Activated CD8-positive, alpha-beta memory T cell treated with anti-CD3 and anti-CD28 coated beads, Interleukin-2, amount 50 U/mL, for 4 hours (primary cell): ENCODE data around the gene AWAT1.
"Not testable (repeated sequence)": the region's sequence is repeated elsewhere in the genome, so short reads cannot be mapped to it uniquely, and the experiment has no call there.

Source experiments
- DNase-seq: peaks from one replicate; pipeline ENCODE4 v3.0.0-alpha.2; 2020

AWAT1 gene

DNA sequence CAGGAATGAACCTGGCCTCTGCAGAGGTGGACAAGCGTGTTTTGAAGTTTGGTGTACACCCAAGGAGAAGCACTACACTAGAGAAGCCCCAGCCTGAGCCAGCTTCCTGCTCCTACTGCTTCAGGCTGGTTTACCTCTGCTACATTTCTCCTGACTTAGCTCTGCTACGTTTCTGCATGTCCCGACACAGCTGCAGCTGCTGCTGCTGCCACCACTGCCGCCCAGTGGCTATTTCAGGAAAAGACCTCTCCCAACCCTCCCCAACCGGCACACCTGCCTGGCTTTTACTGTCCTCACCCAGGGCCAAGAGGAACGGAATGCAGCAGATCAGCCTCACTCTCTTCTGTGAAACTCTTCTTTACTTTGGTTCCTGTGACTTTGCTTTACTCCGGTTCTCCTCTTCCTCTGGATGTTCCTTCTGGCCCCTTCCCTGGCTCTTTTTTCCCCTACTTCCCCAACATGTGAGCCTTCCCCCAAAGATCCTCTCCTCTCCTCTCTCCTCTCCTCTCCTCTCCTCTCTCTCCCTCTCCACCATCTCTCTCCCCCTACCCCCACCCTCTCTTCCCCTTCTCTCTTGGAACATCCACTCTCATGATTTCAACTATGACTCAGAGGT, 28.6 kb downstream of the AWAT1 start:
- DNase-seq = peak; percentile 21

DNA sequence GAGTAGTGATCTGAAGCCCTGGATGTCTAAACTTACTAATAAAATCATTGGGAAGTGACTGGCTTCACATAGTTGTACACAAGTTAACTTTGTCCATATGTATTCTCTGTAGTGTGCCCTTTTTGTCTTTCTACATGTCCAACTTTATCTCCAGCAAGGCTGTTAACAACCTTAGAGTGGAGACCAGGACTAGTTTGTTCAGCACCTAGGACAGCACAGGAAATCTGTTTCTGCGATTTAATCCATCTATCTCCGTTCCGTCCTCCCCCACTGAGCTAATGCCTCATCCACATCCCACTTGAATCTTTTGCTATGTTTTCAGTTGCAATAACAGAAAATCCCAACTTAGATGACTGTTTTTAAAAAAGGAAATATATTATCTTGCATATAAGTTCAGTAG, 30.3 kb downstream of the AWAT1 start:
- DNase-seq = no peak

DNA sequence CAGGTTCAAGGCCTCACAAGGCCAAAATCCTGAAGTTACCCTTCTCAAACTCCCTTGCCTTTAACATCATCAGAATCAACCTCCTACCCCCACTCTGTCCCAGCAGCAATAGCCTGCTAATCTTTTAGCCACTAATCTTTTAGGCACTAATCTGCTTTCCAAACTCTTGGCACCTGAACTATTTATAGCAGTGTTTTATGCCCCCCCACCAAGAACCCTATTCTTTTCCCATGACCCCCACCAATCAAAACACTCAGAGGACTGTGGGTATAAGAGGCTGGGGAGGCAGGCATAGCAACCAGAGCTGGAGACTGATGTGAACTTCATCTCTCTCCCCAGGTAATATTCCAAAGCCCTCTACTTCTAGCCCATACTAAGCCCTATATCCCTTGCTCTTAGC, 33.6 kb downstream of the AWAT1 start, which contains the start of gene ARR3:
Gene ARR3 (plus strand): TSS at position 301 of the 400 bp plus-strand sequence. CDS start 1,052 bp downstream, outside the sequence.
- no peak for DNase-seq

DNA sequence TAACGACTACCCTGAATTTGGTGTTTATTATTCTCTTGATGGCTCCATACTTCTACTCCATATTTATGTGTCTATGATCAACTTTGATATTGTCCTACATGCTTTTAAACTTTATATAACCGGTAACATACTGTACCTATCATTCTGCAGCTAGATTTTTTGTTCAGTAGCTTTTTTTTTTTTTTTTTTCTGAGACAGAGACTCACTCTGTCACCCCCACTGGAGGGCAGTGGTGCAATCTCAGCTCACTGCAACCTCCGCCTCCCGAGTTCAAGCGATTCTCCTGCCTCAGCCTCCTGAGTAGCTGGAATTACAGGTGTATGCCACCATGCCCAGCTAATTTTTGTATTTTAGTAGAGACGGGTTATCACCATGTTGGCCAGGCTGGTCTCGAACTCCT, 39.6 kb downstream of the AWAT1 start:
- DNase-seq = not testable (repeated sequence)

DNA sequence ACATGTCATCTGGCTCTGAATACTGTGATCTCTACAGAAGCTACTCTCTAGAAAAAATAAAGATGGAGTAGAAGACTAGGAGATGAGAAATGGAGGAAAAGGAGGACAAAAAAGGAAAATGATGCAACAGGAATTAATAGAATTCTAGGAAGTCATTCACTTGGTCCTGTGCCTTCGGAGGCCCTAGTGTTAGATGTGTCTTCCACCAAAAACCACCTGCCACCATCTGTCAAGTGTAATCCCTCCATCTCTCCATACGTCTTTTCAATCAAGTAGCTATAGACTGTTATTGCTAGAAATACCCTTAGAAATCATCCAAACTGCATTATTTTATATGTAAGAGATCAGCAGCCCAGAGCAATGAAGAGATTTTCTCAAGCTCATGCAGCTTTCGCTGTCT, 44.6 kb downstream of the AWAT1 start:
- no peak for DNase-seq

DNA sequence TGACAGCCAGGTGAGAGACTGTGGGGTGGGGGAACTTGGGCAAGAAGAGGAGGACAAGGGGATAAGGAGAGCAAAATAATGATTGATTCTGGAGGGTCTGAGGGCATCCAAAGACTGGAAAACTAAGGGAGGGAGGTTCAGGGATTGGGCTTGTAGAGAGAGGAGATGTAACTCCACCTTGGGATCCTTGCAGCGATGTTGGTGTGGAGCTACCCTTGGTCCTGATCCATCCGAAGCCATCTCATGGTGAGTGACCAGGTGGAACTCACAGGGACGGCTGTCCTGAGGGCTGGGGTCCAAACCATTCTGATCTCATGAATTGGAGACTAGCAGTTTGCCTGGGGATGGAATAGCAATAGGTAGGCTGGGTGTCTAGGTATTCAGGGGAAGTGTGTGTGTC, 46.1 kb downstream of the AWAT1 start:
- no peak for DNase-seq

DNA sequence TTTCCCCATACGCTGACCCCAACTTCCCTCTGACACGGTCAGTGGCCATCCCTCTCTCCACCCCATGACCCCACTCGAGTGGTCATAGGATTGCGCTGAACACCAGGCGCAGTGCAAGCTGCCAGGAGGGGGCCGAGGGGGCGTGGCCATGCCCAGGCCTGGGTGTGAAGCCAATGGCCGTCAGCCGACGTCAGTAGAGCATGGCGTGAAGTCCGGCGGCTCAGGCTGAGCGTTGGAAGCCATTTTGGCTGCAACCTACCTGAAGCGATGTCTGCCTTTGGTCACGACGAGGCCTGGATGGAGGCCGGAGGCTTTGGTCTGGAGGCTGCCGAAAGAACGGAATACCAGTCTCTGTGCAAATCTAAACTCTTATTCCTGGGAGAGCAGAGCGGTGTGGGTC, 47.5 kb downstream of the AWAT1 start, which contains the start of gene RAB41:
Gene RAB41 (plus strand): TSS at position 222 of the 400 bp plus-strand sequence. CDS start 46 bp downstream, at position 268.
- DNase-seq = no peak

DNA sequence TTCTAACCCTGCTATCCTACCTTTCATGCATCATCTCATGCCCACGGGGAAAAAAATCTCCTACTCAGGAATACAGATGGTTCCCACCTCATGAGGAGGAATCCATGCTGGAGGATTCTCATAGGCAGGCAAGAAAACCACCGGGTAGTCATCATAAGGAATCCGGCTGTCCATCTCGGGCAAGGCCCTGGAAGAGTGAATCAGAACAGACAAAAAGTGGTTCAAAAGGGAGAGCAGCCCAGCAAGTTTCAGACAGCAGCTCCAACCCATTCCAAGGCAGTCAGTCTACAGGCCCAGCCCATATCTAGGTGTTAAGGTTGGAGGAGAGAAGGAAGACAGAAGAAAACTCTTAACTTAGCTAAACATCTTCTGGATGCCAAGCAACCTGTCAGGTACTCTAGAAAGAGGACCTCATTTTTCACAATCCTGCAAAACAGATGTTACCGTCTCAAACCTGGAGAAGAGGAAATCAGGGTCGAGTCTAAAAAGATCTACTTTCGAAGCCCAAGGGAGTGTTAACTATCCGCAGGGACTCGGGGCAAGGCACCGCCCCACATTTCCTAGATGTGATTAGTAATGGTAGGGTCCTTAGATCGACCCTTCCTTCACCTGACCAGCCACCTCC, 54.8 kb downstream of the AWAT1 start:
- DNase-seq = no peak
